ENCODE results near the gene QPRT.

GRCh38 chr16:29645694-29646187, 33.2 kb upstream of the QPRT start:
- TF ChIP-seq EZH2 (IDR thresholded peaks at IDR 0.05; ENCODE audit: borderline replicate concordance, insufficient read depth, low read depth, low read length, poor library complexity, severe bottlenecking) (no peak), CTCF (IDR thresholded peaks at IDR 0.05) (no peak)

Measured in B cell (primary cell).